Prostate gland (tissue), 2 donors: ENCODE data around the gene ALB. TPM values are rescaled to one million over a fixed set of nuclear protein-coding genes. Genes with fewer than 3 reads are reported as not detected.

Experiments used
- DNase-seq: peaks from one replicate; pipeline ENCODE4 v3.0.0-alpha.2; 2019; ENCODE audit warnings: low spot score
- H3K27ac ChIP-seq, 2 donors: fragments of 200-600 bp; sonication (generic); 2 replicates each; pipeline ENCODE4 v1.5.1; 2017 to 2019
- H3K27me3 ChIP-seq: fragments of 200-600 bp; sonication (generic); replicated peaks from 2 replicates; pipeline ENCODE4 v1.5.1; 2019; ENCODE audit not compliant: insufficient read depth
- H3K36me3 ChIP-seq, 2 donors: fragments of 200-600 bp; sonication (generic); 1 replicate in 1 of 2; 2 replicates in 1 of 2; pipeline versions ENCODE4 v1.5.1 to v1.8.1; 2017 to 2019
- H3K4me1 ChIP-seq: fragments of 200-600 bp; sonication (generic); replicated peaks from 2 replicates; pipeline ENCODE4 v1.5.1; 2019
- H3K4me3 ChIP-seq, 2 donors: fragments of 200-600 bp; sonication (generic); 2 replicates each; pipeline ENCODE4 v1.5.1; 2017 to 2019
- H3K9me3 ChIP-seq: fragments of 200-600 bp; sonication (generic); 2 replicates; pipeline ENCODE4 v1.5.1; 2017
- CTCF ChIP-seq, 4 experiments: fragments of 200-600 bp in 2 of 4; fragments of 450-650 bp in 2 of 4; sonication (generic) in 2 of 4; IDR thresholded peaks; 1 replicate in 3 of 4; 2 replicates in 1 of 4; pipeline ENCODE4 v1.5.1; 2016 to 2019; ENCODE audit warnings: antibody characterized with exemption in 4 of 4, mild to moderate bottlenecking in 2 of 4, moderate library complexity in 2 of 4
- POLR2A ChIP-seq: fragments of 450-650 bp; IDR thresholded peaks from one replicate; pipeline ENCODE4 v1.6.1; 2016; ENCODE audit warnings: antibody characterized with exemption, mild to moderate bottlenecking
- POLR2AphosphoS5 ChIP-seq: sonication (generic); formaldehyde crosslinking; IDR thresholded peaks from one replicate; pipeline ENCODE4 v1.6.1; 2017; ENCODE audit warnings: antibody characterized with exemption
- WGBS: methylation state at CpG from one replicate; pipeline ENCODE4 v1.1.5; 2018; 5-methylcytosine and 5-hydroxymethylcytosine counted together
- intact Hi-C: fragments of 100-400 bp; cut with DNase I; formaldehyde crosslinking; loops from one replicate; pipeline ENCODE4 v1.14.2; 2022
- total RNA-seq, 2 donors: library from RNA; depleted of rRNA; stranded (reverse); fragments of >200 nt; gene quantifications; one replicate each; pipeline ENCODE4 v1.1.0, GENCODE V29; 2016

The ALB gene
- total RNA-seq, 2 donors from 2014 or later: 0.41 to 9.0 TPM

- intact Hi-C loops: no loop called here
- H3K4me1 ChIP-seq: no peaks in the 10 kb centered on the region
- no peak overlapping the region for H3K4me3 ChIP-seq
- no peaks in the 10 kb centered on the region for H3K36me3 ChIP-seq
- H3K27me3 ChIP-seq: no peaks in the 10 kb centered on the region
- no peak for DNase-seq
- no peak for TF ChIP-seq CTCF (IDR thresholded peaks at IDR 0.05)
- TF ChIP-seq POLR2A: no peak
- no peak for TF ChIP-seq POLR2AphosphoS5
- no peaks in the 10 kb centered on the region for H3K9me3 ChIP-seq
- 66% methylated on average over 5 of the region's 5 CpGs for WGBS
- H3K27ac ChIP-seq: no peak overlapping the region
Measured at GRCh38 chr4:73378887-73379286, 25.2 kb upstream of the ALB start.

- Histone ChIP-seq H3K9me3 (no peaks in the 10 kb centered on the region), H3K27ac (no peak overlapping the region), H3K36me3 (no peaks in the 10 kb centered on the region), H3K4me1 (no peaks in the 10 kb centered on the region), H3K4me3 (no peak overlapping the region), H3K27me3 (no peaks in the 10 kb centered on the region)
- TF ChIP-seq POLR2A: no peak
- TF ChIP-seq POLR2AphosphoS5: no peak
- TF ChIP-seq CTCF (IDR thresholded peaks at IDR 0.05): no peak
- intact Hi-C loops: no loop called here
- no peak for DNase-seq
Measured at GRCh38 chr4:73379946-73380345, 24.1 kb upstream of the ALB start.

- WGBS: 39% methylated on average over 1 of the region's 1 CpG
- H3K9me3 ChIP-seq: no peaks in the 10 kb centered on the region
- H3K27ac ChIP-seq: no peak overlapping the region
- H3K36me3 ChIP-seq: no peaks in the 10 kb centered on the region
- intact Hi-C loops: no loop called here
- H3K27me3 ChIP-seq: no peaks in the 10 kb centered on the region
- no peak overlapping the region for H3K4me3 ChIP-seq
- TF ChIP-seq POLR2AphosphoS5 (no peak), POLR2A (no peak), CTCF (IDR thresholded peaks at IDR 0.05) (no peak)
- H3K4me1 ChIP-seq: no peaks in the 10 kb centered on the region
- DNase-seq: no peak
Measured at GRCh38 chr4:73381214-73381613, 22.9 kb upstream of the ALB start.

- WGBS: 67% methylated on average over 3 of the region's 3 CpGs
- H3K27ac ChIP-seq: no peak overlapping the region
- intact Hi-C loops: no loop called here
Measured at GRCh38 chr4:73383452-73383851, 20.6 kb upstream of the ALB start.

More at GRCh38 chr4:73383452-73383851, 20.6 kb upstream of the ALB start:
- H3K27me3 ChIP-seq: no peaks in the 10 kb centered on the region
- no peak for TF ChIP-seq CTCF (IDR thresholded peaks at IDR 0.05)
- TF ChIP-seq POLR2A: no peak
- no peak for TF ChIP-seq POLR2AphosphoS5
- no peaks in the 10 kb centered on the region for H3K4me1 ChIP-seq
- no peak overlapping the region for H3K4me3 ChIP-seq
- H3K36me3 ChIP-seq: no peaks in the 10 kb centered on the region
- no peaks in the 10 kb centered on the region for H3K9me3 ChIP-seq
- no peak for DNase-seq
